Activated B cell treated with CpG ODN at 0.5 μM for 24 hours (primary cell): ENCODE results near the gene VPS13C. TPM values are rescaled to one million over a fixed set of nuclear protein-coding genes. Genes with fewer than 3 reads are reported as not detected.

Source experiments
- ATAC-seq: fragments of 200-7000 bp; cut with Tn5 transposase; one replicate; pipeline ENCODE4 v1.10.0; 2021; ENCODE audit warnings: low read depth, mild to moderate bottlenecking, moderate library complexity
- CTCF ChIA-PET: fragments of 350-600 bp; sonication (Branson Sonifier 250); formaldehyde crosslinking; loops from one replicate; lab custom pipeline; 2021; ENCODE audit warnings: antibody characterized with exemption; lab: Charles Lee
- POLR2A ChIA-PET: fragments of 350-600 bp; sonication (Branson Sonifier 250); formaldehyde crosslinking; loops from one replicate; lab custom pipeline; 2021; ENCODE audit warnings: antibody characterized with exemption; lab: Charles Lee
- DNase-seq: peaks from one replicate; pipeline ENCODE4 v3.0.0; 2022
- H3K27ac Mint-ChIP-seq: one replicate; pipeline ENCODE4 v1.8.0; 2020; ENCODE audit warnings: mixed read lengths
- H3K27me3 Mint-ChIP-seq: one replicate; pipeline ENCODE4 v1.8.0; 2021; ENCODE audit warnings: mixed read lengths
- H3K36me3 Mint-ChIP-seq: one replicate; pipeline ENCODE4 v1.8.0; 2021; ENCODE audit warnings: low read depth, mixed read lengths
- H3K4me1 Mint-ChIP-seq: one replicate; pipeline ENCODE4 v1.8.0; 2021; ENCODE audit warnings: mixed read lengths
- H3K4me3 Mint-ChIP-seq: one replicate; pipeline ENCODE4 v1.8.0; 2020; ENCODE audit warnings: mild to moderate bottlenecking, mixed read lengths
- H3K9me3 Mint-ChIP-seq: one replicate; pipeline ENCODE4 v1.8.0; 2020; ENCODE audit warnings: mixed read lengths
- CTCF ChIP-seq: fragments of 200-600 bp; IDR thresholded peaks from one replicate; pipeline ENCODE4 v1.8.0; 2022; ENCODE audit warnings: antibody characterized with exemption, mild to moderate bottlenecking
- intact Hi-C: fragments of 100-400 bp; cut with micrococcal nuclease; formaldehyde crosslinking; loops from one replicate; pipeline ENCODE4 v1.15.1; 2024
- total RNA-seq: library from RNA; stranded (reverse); gene quantifications from 2 replicates; pipeline ENCODE4 v1.2.3, GENCODE V29; 2022

Gene VPS13C
- total RNA-seq, 1 donor from 2014 or later, result 172 TPM

GRCh38 chr15:62027916-62028315, 32.3 kb downstream of the VPS13C start:
- intact Hi-C loops, result loop anchor here (1.0 kb wide), 2 partner anchors 31 to 43 kb away; no protein-coding TSS in a partner anchor
- H3K4me1 Mint-ChIP-seq, result peaks cover 40% of the 10 kb centered on the region
- peaks cover 45% of the 10 kb centered on the region for H3K36me3 Mint-ChIP-seq
- no peak for TF ChIP-seq CTCF
- H3K4me3 Mint-ChIP-seq, result peak overlapping the region; percentile 8
- no peaks in the 10 kb centered on the region for H3K27me3 Mint-ChIP-seq
- no peaks in the 10 kb centered on the region for H3K9me3 Mint-ChIP-seq
- DNase-seq (no peak), ATAC-seq (no peak)
- ChIA-PET POLR2A (interaction anchor here (0.6 to 3.2 kb wide), 5 partner anchors 11 to 33 kb away, joined by 3 to 36 read pairs (median 4); partner anchors contain the start of gene VPS13C), CTCF (interaction anchor here (1.2 to 1.4 kb wide), 2 partner anchors 33 to 91 kb away, joined by 4 to 9 read pairs; partner anchors contain the start of gene VPS13C)
- peak overlapping the region; percentile 47 for H3K27ac Mint-ChIP-seq

- ATAC-seq, result peak; percentile 61
- H3K27ac Mint-ChIP-seq, result peak overlapping the region; percentile 74
- DNase-seq, result no peak
- no peaks in the 10 kb centered on the region for H3K9me3 Mint-ChIP-seq
- H3K4me3 Mint-ChIP-seq, result peak overlapping the region; percentile 48
- intact Hi-C loops, result loop anchor here (1.0 kb wide), 1 partner anchor 32 kb away; no protein-coding TSS in a partner anchor
- ChIA-PET POLR2A (interaction anchor here (0.6 to 3.2 kb wide), 6 partner anchors 8 to 40 kb away, joined by 3 to 36 read pairs (median 4); partner anchors contain the start of genes C2CD4A and VPS13C), CTCF (interaction anchor here (1.0 to 1.4 kb wide), 3 partner anchors 33 to 90 kb away, joined by 3 to 9 read pairs (median 4); partner anchors contain the start of gene VPS13C)
- H3K27me3 Mint-ChIP-seq, result no peaks in the 10 kb centered on the region
- H3K4me1 Mint-ChIP-seq, result peaks cover 40% of the 10 kb centered on the region
- TF ChIP-seq CTCF, result no peak
- peaks cover 47% of the 10 kb centered on the region for H3K36me3 Mint-ChIP-seq
Measured at GRCh38 chr15:62027263-62027565, 33.0 kb downstream of the VPS13C start.

GRCh38 chr15:62026487-62027262, 33.6 kb downstream of the VPS13C start:
- TF ChIP-seq CTCF, result no peak

GRCh38 chr15:62021991-62022600, 38.2 kb downstream of the VPS13C start:
- ATAC-seq, result no peak
- intact Hi-C loops, result no loop called here
- Mint-ChIP-seq H3K4me1 (peaks cover 16% of the 10 kb centered on the region), H3K27me3 (no peaks in the 10 kb centered on the region), H3K36me3 (peaks cover 64% of the 10 kb centered on the region), H3K4me3 (no peak overlapping the region), H3K9me3 (no peaks in the 10 kb centered on the region), H3K27ac (no peak overlapping the region)
- no peak for TF ChIP-seq CTCF
- no peak for DNase-seq
- POLR2A ChIA-PET, result no interaction called here
- CTCF ChIA-PET, result no interaction called here

More at GRCh38 chr15:62026487-62027262, 33.6 kb downstream of the VPS13C start:
- ChIA-PET CTCF (interaction anchor here (1.0 to 1.8 kb wide), 4 partner anchors 34 to 89 kb away, joined by 3 to 9 read pairs (median 6); partner anchors contain the start of gene VPS13C), POLR2A (interaction anchor here (1.4 to 3.2 kb wide), 4 partner anchors 9 to 40 kb away, joined by 3 to 36 read pairs (median 4); partner anchors contain the start of genes C2CD4A and VPS13C)
- Mint-ChIP-seq H3K4me3 (peak overlapping the region; percentile 48), H3K27ac (peak overlapping the region; percentile 74), H3K27me3 (no peaks in the 10 kb centered on the region), H3K9me3 (no peaks in the 10 kb centered on the region), H3K36me3 (peaks cover 52% of the 10 kb centered on the region), H3K4me1 (peaks cover 40% of the 10 kb centered on the region)
- ATAC-seq (peak; percentile 76), DNase-seq (no peak)
- intact Hi-C loops, result loop anchor here (1.0 kb wide), 1 partner anchor 33 kb away; no protein-coding TSS in a partner anchor
